ENCODE data around the gene CNTNAP2.

DNA sequence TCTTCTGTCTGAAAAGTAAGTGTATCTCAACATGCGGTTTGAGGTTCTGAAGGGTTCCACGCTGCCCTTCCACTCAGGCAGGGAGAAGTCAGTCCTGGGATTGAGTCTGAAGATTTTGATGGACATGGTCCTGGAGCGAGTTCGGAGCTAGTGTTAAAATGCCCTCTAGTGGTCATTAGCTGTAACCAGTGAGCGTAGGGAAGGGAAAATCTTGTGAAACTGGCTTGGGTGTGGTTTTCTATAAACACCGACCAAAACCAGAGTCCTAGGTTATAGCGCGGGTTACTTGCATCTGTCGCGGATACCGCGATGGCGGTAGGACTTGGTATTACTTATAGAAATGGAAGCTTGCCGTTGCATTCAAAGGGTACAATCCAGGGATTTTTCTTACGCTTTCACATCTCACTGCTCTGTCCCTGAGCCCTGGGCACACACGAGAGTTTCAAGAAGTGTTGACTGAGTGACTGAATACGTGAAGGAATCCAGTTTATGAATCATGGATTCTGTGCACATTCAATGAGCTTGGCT, 2125.8 kb downstream of the CNTNAP2 start:
- TF ChIP-seq POLR2AphosphoS5 (IDR thresholded peaks at IDR 0.05; ENCODE audit: low read depth, low read length) (no peak), SIN3A (IDR thresholded peaks at IDR 0.05; ENCODE audit: borderline replicate concordance, insufficient read depth, low read depth, low read length) (no peak)
- TF ChIP-seq, protein P1, sequence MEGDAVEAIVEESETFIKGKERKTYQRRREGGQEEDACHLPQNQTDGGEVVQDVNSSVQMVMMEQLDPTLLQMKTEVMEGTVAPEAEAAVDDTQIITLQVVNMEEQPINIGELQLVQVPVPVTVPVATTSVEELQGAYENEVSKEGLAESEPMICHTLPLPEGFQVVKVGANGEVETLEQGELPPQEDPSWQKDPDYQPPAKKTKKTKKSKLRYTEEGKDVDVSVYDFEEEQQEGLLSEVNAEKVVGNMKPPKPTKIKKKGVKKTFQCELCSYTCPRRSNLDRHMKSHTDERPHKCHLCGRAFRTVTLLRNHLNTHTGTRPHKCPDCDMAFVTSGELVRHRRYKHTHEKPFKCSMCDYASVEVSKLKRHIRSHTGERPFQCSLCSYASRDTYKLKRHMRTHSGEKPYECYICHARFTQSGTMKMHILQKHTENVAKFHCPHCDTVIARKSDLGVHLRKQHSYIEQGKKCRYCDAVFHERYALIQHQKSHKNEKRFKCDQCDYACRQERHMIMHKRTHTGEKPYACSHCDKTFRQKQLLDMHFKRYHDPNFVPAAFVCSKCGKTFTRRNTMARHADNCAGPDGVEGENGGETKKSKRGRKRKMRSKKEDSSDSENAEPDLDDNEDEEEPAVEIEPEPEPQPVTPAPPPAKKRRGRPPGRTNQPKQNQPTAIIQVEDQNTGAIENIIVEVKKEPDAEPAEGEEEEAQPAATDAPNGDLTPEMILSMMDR (IDR thresholded peaks at IDR 0.05) = peak; percentile 88
- TF ChIP-seq, protein P2, sequence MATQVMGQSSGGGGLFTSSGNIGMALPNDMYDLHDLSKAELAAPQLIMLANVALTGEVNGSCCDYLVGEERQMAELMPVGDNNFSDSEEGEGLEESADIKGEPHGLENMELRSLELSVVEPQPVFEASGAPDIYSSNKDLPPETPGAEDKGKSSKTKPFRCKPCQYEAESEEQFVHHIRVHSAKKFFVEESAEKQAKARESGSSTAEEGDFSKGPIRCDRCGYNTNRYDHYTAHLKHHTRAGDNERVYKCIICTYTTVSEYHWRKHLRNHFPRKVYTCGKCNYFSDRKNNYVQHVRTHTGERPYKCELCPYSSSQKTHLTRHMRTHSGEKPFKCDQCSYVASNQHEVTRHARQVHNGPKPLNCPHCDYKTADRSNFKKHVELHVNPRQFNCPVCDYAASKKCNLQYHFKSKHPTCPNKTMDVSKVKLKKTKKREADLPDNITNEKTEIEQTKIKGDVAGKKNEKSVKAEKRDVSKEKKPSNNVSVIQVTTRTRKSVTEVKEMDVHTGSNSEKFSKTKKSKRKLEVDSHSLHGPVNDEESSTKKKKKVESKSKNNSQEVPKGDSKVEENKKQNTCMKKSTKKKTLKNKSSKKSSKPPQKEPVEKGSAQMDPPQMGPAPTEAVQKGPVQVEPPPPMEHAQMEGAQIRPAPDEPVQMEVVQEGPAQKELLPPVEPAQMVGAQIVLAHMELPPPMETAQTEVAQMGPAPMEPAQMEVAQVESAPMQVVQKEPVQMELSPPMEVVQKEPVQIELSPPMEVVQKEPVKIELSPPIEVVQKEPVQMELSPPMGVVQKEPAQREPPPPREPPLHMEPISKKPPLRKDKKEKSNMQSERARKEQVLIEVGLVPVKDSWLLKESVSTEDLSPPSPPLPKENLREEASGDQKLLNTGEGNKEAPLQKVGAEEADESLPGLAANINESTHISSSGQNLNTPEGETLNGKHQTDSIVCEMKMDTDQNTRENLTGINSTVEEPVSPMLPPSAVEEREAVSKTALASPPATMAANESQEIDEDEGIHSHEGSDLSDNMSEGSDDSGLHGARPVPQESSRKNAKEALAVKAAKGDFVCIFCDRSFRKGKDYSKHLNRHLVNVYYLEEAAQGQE (IDR thresholded peaks at IDR 0.05; ENCODE audit: insufficient read depth in 1 of 2, low read depth in 2 of 2, low read length in 1 of 2) = no peak
